T-helper 2 cell treated with Interferon-gamma antibody and Interleukin-4, amounts not matched to agents 100 ng/mL and 5 ng/mL, for 36 hours (primary cell): ENCODE measurements around the gene USP1. TPM values are rescaled to one million over a fixed set of nuclear protein-coding genes. Genes with fewer than 3 reads are reported as not detected.

ENCODE experiments used
- intact Hi-C: fragments of 100-400 bp; cut with micrococcal nuclease; formaldehyde crosslinking; loops from one replicate; pipeline ENCODE4 v1.15.1; 2023
- total RNA-seq: library from RNA; stranded (reverse); gene quantifications from 2 replicates; pipeline ENCODE4 v1.2.3, GENCODE V29; 2022

USP1 gene, protein sequence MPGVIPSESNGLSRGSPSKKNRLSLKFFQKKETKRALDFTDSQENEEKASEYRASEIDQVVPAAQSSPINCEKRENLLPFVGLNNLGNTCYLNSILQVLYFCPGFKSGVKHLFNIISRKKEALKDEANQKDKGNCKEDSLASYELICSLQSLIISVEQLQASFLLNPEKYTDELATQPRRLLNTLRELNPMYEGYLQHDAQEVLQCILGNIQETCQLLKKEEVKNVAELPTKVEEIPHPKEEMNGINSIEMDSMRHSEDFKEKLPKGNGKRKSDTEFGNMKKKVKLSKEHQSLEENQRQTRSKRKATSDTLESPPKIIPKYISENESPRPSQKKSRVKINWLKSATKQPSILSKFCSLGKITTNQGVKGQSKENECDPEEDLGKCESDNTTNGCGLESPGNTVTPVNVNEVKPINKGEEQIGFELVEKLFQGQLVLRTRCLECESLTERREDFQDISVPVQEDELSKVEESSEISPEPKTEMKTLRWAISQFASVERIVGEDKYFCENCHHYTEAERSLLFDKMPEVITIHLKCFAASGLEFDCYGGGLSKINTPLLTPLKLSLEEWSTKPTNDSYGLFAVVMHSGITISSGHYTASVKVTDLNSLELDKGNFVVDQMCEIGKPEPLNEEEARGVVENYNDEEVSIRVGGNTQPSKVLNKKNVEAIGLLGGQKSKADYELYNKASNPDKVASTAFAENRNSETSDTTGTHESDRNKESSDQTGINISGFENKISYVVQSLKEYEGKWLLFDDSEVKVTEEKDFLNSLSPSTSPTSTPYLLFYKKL
- 77.8 and 79.6 TPM in 2 replicates for total RNA-seq

DNA sequence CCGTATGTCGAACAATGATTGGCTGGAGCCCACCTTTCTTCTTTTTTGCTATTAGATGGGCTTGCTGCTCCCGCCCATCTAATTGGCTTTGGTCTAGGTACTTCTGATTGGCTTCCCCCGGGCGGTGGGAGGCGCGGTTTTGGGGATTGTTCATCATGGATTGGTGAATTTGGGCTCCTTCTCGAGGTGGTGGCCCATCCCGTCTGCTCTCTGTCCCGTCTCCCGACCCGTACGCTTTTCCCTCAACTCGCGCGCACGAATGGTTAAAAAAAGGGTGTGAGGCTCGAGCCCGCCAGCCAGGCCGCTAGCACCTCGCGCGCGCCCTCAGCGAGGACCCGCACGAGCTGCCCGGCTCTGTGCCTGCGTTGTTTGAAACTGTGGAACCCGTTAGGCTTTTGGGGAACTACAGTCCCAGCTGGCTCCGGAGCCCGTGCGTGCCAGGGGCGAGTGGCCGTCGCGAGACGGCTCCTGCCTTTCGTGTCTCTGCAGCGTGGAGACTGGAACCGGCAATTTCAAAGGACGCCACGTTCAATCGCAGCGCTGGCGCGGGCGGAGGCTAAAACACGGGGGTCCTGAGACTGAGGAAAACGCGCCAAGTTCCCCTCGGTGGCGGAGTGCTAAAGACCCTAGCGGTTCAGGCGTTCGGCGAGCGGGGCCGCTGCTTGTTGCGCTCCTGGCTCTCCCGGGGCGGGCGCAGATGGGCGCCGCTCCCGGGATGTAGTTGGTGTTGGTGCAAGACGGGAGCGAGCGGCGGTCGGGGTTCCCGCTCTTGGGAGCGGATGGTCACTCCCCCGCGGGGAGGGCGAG is at the start of gene USP1:
Gene USP1, plus strand, starts transcription at position 584 of the 807 bp plus-strand sequence. CDS start 2,819 bp downstream, outside the sequence.
- intact Hi-C loops, result loop anchor here (1.0 to 5.0 kb wide), 7 partner anchors 252 to 1358 kb away; partner anchors contain the start of genes ALG6, ATG4C, DOCK7 and EFCAB7

DNA sequence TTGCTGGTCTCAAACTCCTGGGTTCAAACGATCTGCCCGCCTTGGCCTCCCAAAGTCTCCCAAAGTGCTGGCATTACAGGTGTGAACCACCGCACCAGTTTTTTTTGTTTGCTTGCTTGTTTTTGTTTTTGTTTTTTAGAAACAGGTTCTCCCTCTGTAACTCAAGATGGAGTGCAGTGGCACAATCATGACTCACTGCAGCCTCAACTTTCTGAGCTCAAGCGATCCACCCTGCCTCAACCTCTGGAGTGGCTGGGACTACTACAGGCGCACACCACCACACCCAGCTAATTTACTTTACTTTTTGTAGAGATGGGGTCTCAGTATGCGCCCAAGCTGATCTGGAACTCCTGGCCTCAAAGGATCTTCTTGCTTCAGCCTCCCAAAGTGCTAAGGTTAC is 47.3 kb upstream of the USP1 start:
- intact Hi-C loops, result no loop called here

DNA sequence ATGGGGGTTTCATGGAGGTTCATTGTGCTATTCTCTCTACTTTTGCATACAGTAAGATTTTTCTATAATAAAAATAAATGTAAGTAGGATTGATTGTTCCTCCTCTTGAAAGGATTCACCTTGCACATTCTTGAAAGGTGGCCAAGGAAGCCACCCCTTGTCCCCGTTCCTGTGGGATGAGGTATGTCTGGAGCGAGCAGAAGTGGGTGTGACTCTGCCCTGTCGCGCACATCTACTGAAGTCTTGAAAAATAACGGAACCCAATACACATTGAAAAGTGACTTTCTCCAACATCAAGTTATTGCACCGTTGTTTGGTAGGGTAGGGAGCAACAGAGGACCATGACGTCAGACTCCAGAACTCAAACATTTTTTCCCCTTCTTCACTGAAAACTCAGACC is 46.8 kb upstream of the USP1 start:
- intact Hi-C loops, result no loop called here

DNA sequence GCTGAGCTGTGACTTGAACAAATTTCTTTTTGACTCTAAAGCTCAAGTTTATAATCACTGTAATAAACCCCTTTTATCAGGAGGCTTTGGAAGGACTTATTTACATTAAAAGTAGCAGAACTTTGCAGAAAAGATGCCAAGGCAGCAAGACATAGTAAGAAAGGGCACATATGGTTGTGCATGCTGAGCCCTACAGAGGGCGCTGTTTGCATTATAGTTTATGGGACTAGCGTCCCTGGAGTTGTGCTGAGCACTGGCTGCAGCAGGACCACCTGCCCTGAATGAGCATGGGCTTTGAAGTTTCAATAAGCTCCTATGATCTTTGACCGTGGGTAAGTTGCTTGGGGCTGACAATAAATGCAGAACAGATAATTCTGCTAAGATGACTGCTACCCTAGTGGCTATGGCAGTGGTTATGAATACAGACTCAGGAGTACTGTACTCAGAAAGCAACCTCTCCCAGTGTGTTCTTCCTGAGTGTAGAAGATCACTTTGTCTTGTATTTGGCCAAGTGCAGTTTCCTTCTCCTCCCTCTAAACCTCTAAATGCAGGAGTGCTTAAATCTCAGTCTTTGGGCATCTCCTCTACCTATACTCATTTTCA is 45.4 kb upstream of the USP1 start:
- intact Hi-C loops, result no loop called here

DNA sequence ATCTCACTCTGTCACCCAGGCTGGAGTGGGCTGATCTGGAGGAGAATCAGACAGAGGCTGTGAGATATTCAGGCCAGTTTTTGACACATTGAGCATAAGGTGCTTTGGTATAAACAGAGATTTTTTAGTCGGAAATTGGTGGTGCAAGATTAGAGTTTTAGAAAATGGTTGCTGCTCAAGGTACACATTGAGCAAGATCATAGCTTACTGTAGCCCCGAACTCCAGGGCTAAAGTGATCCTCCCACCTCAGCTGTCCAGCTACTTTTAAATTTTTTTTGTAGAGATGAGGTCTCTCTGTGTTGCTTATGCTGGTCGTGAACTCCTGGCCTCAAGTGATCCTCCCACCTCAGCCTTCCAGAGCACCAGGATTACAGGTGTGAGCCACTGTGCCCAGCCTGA is 43.9 kb upstream of the USP1 start:
- intact Hi-C loops, result no loop called here

DNA sequence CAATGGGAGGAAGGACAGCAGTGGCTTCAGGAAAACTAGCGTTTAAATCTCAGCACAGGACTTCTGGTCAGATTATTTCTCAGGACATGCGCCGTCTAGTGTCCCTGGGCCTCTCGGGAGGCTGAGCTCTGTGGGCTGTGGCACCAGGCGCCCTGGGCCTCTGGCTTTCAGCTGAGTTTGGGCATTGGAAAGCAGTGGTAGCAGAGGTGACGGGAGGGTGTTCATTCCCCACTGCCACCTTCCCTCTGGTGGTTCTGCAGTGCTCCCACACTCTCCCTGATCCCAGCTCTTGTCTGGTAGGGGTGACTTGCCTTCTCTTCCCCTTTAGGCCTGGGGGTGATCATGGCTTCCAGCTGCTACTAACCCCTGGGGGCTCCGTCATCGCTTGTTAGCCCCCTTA is 42.2 kb upstream of the USP1 start:
- intact Hi-C loops, result no loop called here

DNA sequence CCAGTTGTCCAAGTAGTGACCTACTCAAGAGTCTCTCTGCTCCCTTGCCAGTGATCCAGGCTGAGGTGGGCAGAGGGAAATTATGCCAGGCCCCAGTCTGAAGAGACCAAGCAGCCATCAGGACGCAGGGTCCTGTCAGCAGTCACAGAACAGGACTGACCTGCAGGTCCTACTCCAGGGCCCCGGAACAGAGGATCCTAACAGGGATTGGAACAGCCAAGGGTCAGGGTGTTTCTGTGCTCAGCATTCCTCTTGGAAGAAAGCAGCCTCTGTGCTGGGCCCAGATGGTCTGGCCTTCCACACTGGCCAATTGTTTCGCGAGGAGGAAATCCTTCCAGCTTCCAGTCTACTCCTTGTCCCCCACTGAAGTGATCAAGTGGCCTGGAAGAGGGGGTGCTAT is 41.6 kb upstream of the USP1 start:
- intact Hi-C loops, result no loop called here

DNA sequence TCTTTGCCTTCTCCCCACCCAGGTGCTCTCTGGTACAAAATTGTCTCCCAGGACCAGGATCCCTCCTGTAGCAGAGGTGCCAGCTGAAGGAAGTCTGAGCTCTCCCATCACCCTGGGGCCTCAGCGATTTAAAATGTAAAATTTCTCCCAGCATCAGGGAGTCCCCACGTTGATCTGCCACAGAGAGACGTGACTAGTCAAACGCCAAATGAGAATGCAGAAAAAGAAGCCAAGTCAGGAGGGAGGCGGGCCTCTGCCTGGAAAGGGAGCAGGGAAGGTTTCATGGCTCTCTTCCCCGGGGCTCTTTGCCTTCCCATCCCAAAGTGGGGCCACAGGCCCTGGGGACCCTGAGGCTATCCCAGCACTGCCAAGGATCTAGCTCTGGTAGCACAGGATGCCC is 40.0 kb upstream of the USP1 start:
- intact Hi-C loops, result no loop called here

DNA sequence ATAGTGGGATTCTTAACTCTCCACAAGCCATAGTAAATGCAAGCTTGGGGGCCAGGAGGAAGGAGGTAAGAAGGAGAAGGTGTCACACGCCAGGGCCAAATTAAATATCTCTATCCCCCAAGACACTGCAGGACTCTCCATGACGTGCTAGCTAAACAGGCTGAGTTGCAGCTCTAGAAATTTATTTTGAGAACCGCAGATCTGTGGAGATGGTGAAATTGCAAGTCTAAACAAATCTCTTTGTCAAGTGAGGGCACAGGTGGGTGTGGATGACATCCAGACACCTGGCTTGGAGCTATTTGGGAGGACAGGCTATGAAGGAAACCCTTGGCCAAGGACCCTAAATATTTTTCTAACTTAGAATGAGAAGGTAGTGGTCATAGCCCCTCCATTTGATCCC is 39.5 kb upstream of the USP1 start:
- intact Hi-C loops, result no loop called here

DNA sequence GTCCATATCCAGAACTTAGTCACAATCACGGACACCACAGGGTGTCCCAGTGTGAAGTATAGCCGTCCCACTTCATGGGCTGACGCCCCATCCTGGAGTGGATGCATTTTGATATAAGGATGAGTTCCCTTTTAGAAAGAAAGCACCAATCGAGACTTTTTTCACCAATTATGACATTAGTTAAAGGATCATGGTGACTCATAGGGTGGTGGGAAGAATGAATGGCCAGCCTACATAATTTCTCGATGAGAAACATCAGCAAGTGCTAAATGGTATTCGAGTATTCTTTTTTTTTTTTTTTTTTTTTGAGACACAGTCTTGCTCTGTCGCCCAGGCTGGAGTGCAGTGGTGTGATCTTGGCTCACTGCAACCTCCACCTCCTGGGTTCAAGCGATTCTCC is 38.5 kb upstream of the USP1 start:
- intact Hi-C loops, result no loop called here

DNA sequence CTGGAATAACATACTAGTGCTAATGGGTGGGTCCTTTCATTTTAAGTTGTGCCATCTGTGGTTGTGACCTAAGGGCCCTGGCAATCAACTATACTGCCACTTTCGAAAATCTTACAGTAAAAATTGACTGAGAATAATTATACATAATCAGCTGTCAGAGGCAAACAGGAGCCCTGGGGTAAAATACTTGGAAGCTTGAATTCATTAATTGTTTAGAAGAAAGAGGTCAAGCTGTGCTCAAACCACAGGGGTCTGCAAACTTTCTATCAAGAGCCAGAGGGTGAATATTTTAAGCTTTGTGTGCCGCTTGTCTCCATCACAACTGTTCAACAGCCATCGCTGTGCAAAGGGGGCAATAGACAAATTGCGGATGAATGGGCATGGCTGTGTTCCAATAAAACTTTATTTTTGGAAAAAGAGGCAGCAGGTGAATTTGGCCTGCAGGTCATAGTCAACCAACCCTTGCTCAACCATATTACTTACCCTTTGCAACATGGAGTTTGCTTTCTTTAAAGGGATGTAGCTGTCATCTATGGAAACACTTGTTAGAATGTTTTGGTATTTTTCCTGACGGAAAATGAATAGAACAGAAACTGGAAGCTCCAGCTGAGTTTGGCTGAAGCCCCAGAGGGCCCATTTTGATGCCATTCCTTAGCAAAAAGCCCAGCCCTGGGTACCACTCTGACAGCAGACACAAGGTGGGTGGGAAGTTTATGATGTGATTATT is 35.7 kb upstream of the USP1 start:
- intact Hi-C loops, result loop anchor here (10.0 kb wide), 1 partner anchor 344 kb away; no protein-coding TSS in a partner anchor

DNA sequence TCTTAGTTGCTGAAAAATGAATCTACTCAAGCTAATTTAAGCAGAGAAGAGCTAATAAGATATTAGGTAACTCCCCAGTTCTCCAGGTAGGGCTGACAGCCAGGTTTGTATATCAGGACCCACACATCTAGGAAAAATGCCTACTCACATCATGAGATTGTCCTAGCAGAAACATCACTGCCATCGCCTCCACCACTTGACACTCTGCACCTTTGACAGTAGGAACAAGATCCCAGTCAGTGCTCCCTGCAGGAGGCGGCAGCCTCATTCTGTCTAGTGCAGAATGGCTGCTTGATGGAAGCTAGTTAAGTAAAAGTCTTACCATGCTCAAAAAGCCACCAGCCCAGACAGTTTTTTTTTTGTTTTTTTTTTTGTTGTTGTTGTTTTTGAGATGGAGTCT is 31.6 kb upstream of the USP1 start:
- intact Hi-C loops, result loop anchor here (10.0 kb wide), 1 partner anchor 340 kb away; no protein-coding TSS in a partner anchor

DNA sequence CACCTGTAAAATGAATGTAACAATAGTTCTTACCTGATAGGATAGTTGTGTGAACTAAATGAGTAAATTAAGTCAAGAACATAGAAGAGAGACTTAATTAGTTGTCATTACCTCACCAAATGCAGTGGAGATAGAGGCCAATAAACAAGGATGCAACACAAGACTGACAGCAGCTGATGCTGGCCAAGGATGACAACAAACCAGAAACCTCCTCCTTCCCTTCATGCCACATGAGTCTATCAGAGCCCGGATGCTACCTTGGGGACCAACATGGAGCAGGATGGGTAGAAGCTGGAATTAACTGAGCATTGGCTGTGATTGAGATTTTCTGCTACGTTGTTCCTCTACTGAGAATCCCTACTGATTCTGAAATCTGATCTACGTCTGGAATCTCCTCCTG is 30.3 kb upstream of the USP1 start:
- intact Hi-C loops, result loop anchor here (2.0 to 10.0 kb wide), 2 partner anchors 324 to 338 kb away; no protein-coding TSS in a partner anchor

DNA sequence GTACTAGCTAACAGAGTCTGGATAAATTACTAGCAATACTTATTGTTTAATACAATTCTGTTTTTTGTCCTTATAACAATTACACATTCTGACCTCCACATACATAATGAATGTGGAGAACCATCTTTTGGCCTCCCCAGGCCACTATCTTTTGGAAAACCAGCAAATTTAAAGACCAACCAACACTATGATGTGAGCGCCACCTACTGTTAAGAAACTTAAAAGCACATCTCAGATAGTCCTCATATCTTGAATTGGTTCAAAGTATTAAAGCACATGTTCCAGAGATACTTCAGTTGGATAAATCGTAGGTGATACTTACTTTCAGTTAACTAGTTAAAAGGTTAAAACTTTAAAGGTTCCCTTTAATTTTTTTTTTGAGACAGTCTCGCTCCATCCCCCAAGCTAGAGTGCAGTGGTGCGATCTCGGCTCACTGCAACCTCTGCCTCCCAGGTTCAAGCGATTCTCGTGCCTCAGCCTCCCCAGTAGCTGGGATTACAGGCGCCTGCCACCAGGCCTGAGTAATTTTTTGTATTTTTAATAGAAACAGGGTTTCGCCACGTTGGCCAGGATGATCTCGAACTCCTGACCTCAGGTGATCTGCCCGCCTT is 29.3 kb upstream of the USP1 start:
- intact Hi-C loops, result loop anchor here (1.0 to 10.0 kb wide), 3 partner anchors 232 to 337 kb away; no protein-coding TSS in a partner anchor

DNA sequence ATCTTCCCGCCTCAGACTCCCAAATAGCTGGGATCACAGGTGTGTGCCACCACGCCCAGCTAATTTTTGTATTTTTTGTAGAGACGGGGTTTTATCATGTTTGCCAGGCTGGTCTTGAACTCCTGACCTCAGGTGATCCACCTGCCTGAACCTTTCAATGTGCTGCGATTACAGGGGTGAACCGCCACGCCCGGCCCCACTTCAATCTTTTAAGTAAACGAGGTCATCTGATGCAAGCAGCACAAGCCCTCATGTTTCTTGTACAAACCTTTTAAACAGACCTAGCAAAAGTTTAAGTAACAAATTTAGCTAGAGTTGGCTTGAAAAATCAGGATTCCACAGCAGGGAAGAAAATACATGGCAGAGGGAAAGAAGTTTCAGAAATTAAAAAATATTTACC is 21.2 kb upstream of the USP1 start:
- intact Hi-C loops, result no loop called here

DNA sequence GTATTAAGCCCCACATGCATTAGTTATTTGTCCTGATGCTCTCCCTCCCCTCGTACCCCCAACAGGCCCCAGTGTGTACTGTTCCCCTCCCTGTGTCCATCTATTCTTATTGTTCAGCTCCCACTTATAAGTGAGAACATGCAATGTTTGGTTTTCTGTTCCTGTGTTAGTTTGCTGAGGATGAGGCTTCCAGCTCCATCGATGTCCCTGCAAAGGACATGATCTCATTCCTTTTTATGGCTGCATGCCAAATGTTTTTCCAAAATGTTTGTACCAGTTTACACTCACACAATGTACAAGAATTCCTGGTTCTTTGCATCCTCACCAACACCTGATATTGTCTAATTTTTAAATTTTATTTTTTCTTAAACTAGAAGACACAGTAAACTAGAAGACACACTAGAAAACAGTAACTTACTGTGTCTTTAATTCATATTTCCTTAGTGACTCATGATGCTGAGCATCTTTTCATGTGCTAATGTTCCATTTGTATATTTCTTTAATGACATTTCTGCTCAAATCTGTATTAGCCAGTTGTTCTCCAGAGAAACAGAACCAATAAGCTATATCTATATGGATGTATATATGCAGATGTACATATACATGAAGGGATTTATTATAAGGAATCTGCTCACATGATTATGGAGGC is 19.4 kb upstream of the USP1 start:
- intact Hi-C loops, result no loop called here

DNA sequence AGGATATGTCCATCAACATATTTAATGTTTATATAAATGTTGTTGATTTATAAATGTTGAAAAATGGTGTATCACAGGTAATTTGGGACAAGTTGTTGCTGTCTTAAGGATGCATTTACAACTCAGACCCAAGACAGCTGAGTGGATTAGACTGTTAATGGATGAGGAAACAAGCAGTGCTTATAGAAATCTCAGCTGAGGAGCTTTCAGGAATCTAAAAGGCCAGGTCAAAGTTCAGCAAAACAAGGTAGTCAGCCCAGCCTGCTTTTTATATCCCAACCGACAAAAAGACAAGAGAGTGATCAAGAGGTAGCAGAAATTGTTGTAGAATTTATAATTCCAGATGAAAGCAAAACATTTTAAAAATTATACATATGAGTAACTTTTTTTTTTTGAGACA is 16.6 kb upstream of the USP1 start:
- intact Hi-C loops, result no loop called here

DNA sequence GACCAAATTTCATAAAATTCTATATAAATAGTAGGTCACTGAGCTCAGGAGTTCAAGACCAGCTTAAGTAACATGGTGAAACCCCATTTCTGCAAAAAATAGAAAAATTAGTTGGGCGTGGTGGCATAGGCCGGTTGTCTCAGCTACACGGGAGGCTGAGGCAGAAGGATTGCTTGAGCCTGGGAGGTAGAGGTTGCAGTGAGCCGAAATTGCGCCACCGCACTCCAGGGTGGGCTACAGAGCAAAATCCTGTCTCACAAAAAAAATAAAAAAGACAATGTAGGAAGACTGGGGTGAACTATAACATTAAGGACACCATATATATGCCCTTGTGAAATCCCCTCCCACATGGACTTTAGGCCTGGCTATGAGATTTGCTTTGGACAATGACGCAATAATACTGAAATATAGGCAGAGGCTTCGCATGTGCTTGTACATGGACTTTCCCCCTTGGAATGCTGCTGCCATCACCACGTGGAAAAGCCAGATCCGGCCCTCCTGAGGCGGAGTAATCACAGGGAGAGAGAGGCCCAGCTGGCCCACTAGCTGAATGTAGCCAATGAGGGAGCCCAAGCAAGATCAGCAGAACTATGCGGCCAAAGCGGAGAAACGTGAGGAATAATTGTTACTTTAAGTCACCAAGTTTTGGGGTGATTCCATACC is 13.1 kb upstream of the USP1 start:
- intact Hi-C loops, result no loop called here

DNA sequence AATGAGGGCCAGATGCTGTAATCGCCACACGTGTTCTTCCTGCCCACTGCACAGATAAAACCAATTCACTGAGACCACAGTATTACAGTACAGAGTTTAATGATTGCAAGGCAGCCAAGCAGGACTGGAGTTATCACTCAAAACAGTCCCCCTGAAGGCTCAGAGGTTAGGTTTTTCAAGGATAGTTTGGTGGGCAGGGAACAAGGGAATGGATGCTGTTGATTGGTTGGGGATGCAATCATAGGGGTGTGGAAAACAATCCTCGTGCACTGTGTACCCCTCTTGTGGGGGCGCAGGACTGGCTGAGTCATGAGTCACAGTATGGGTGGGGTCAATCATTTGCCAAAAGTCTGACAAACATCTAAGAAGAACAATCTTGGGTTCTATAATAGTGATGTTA is 12.4 kb upstream of the USP1 start:
- intact Hi-C loops, result no loop called here
